IPS DF 19.7 (cell line): Measurements from ENCODE around the gene BLNK.
"Not testable (repeated sequence)": the region's sequence is repeated elsewhere in the genome, so short reads cannot be mapped to it uniquely, and the experiment has no call there.

Source experiments
- DNase-seq: peaks from one replicate; pipeline ENCODE4 v3.0.0-alpha.2; 2013; ENCODE audit warnings: low read depth, low spot score

BLNK gene

GRCh38 chr10:96227206-96227605 lies 44.2 kb downstream of the BLNK start:
- DNase-seq = no peak

- no peak for DNase-seq
Observed at GRCh38 chr10:96225119-96225518, 46.2 kb downstream of the BLNK start.

DNA sequence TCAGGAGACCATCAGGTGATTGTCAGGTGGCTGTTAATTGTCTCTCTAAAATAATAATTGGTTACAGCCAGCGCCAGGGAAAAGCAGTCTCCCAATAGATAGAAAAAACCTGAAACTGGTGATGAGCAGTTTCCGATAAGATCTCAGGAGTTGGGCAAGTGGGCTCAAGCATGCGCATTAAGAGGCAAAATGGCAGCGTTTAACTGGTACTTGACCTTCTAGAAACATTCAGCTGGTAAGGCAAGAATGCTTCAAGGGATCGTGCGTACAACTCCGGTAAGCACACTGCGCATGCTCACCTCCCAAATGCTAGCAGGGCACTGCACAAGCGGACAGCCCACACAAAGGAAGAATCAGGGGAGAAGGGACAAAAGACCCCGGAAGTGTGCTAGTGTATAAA lies 48.5 kb downstream of the BLNK start:
- no peak for DNase-seq

DNA sequence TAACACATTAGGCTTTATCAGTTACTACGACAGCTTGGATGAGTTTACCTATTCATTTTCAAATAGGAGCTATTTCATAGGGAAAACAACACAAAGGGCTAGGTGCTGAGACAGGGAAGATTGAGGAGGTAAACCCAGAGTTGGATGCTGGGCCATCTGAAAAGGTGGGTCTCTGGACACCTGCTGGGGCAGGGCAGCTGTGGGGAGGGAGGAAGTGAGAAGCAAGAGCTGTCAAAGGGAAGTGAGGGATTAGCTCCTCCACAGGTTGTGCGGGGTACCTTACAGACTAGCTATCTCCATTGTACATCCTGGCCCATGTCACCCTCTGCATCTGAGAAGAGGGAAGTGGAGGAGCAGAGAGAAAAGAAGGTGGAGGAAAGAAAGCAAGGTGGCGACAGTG lies 48.9 kb downstream of the BLNK start:
- DNase-seq = peak; percentile 54

DNA sequence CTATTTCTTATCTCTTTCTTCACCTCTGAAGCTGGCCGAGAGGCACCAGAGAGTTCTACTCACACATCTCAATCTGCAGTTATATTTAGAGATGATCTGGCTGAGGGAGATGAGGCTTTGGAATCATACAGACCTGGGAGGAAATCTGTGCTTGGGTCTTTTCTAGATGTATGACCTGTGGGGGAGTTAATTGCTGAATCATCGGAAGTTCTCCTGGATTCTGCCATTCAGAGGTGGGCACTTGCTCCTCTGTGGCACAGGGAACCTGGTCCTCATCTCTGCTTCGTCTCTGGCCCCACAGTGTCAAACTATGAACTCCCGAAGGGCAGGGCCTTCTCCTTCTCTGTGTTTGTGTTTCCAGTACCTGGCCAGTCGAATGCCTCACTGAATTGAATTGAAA lies 52.5 kb downstream of the BLNK start:
- no peak for DNase-seq

DNA sequence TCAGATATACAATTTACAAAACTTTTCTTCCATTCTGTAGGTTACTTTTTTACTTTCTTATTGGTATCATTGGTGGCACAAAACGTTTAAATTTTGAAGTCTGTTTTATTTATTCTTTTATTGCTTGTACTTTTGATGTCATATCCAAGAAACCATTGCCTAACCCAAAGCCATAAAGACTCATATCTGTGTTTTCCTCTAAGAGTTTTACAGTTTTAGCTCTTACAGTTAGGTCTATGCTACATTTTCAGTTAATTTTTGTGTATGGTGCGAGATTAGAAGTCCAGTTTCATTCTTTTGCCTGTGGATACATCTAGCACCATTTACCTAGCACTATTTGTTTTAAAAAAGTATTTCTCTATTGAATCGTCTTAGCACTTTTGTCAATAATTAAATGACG lies 53.7 kb downstream of the BLNK start:
- no peak for DNase-seq

GRCh38 chr10:96216775-96217174 lies 54.6 kb downstream of the BLNK start:
- no peak for DNase-seq

- no peak for DNase-seq
Observed at GRCh38 chr10:96212911-96213310, 58.5 kb downstream of the BLNK start.

DNA sequence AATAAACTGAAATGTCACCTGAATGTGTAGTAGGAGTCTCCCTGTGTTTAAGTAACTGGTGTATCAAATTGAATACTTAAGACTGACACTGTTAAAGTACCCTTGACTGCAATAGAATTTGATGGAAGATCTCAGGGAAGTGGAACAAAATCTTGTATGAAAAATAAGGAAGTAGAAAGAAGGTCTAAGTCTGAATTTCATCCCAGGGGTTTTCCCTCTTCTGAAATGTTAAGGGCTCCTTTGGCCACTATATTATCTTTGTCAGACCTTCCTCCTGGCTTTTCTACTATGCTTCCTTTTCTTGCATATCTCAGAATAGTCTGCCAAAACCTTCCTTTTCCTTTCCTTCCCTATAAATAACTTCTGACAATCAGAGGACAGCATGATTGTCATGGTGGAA lies 59.6 kb downstream of the BLNK start:
- DNase-seq = no peak

DNA sequence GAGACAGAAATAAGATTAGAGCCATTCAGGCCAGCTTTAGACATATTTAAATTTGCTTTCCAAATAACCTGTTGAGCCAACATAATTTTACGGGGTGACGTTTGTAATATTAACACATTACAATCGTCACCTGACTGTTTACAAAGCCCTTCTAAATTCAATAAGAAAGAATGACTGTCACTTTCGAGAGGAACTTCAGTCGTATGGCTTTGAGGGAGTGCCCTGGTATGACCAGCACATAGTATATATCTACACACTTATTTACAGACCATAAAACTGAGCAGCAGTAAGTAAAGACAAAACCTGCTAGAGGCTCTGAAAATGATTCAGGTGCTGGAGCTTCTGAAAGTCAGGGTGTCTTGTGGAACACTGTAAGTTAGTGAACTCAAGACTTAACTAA lies 62.4 kb downstream of the BLNK start:
- no peak for DNase-seq

- DNase-seq = no peak
Observed at GRCh38 chr10:96208271-96208670, 63.1 kb downstream of the BLNK start.

- peak; percentile 17 for DNase-seq
Observed at GRCh38 chr10:96205580-96205979, 65.8 kb downstream of the BLNK start.

DNA sequence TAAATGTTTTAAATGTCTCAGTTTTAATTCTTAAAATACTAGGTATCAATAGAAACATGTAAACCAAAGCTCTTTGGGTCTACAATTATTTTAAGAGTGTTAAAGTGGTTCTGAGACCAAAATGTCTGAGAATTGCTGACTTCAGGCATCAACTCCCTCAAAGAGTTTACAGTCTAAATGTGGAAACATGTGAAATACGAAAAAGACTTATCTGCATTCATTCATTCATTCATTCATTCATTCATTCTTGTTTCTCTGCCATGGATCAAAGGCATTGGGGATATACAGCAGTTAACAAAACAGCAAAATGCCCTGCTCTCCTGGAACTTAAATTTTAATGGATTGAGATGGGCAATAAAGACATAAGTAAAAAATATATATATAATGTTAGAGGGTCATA lies 69.8 kb downstream of the BLNK start:
- no peak for DNase-seq

- DNase-seq = not testable (repeated sequence)
Observed at GRCh38 chr10:96189505-96189904, 81.9 kb downstream of the BLNK start.

DNA sequence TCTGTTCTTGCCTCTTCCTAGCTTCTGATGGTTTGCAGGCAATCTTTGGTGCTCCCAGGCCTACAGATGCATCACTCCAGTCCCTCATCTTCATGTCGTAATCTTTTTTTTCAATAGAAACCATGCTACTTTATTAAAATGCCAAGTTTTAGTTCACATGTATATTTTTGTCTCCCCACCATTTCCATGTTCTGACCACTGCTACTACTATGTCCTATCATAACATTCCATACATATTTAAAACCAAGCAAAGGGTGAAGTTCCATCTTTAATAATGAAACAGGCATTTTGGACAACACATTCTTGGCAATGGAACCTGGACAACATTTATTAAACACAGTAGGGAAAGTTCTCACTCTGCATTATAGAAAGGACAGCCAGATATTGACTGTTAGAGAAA lies 82.5 kb downstream of the BLNK start:
- DNase-seq = no peak

GRCh38 chr10:96188421-96188820 lies 82.9 kb downstream of the BLNK start:
- DNase-seq = no peak

DNA sequence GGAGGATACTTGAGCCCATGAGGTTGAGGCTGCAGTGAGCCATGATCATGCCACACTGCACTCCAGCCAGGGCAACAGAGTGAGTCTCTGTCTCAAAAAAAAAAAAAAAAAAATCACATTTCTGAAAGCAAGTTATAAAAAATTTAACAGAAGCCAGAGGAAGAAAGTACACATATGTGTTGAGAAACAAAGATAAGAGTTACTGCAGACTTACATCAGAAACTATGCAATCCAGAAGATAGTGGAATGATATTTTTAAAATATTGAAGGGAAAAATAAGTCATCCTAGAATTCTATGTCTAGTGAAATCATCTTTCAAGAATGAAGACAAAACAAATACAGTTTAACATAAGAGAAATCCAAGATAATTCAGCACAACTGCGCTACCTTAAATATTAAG lies 94.4 kb downstream of the BLNK start:
- DNase-seq = no peak

DNA sequence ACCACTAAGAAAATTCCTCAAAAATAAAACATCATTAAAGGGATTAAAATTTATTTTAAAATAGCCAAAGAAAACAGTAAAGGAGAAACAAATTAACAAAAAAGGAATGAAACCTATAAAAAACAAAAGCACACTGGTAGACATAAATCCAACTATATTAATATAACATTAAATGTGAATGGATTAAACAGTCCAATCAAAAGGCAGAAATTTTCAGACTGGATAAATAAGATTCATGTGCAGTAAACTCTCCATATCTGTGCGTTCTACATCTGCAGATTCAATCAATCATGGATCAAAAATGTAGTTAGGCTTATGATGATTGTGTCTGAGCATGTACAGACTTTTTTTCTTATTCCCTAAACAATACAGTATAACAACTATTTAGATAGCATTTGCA lies 98.7 kb downstream of the BLNK start:
- no peak for DNase-seq

DNA sequence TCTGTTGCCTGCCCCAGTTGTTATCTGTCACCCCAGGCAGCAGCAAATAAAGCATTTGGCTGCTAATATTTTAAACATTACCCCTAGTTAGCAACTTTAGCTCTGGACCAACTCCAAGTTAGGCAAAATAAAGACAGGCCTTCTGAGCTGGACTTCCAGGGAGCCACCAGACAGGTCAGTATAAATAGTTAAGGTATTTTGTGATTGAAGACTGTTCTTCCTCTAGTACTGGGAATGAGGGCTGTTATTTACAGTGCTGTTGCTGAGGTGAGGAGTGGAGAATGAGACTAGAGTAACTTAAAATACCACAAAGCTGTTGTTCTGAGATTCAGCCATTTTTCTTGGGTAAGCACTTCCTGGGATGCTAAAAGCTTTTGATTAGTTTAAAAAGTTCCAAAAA lies 101.1 kb downstream of the BLNK start:
- DNase-seq = no peak

- no peak for DNase-seq
Observed at GRCh38 chr10:96168546-96168945, 102.8 kb downstream of the BLNK start.

GRCh38 chr10:96165726-96166125 lies 105.6 kb downstream of the BLNK start:
- no peak for DNase-seq

GRCh38 chr10:96153070-96153469 lies 118.3 kb downstream of the BLNK start:
- no peak for DNase-seq

GRCh38 chr10:96152437-96152836 lies 118.9 kb downstream of the BLNK start:
- DNase-seq = no peak
